ENCODE data around the gene SUOX.
A peak's percentile ranks its signal among the peaks of the same experiment; 100 is the strongest.
"Not testable (repeated sequence)": the region's sequence is repeated elsewhere in the genome, so short reads cannot be mapped to it uniquely, and the experiment has no call there.

SUOX gene

DNA sequence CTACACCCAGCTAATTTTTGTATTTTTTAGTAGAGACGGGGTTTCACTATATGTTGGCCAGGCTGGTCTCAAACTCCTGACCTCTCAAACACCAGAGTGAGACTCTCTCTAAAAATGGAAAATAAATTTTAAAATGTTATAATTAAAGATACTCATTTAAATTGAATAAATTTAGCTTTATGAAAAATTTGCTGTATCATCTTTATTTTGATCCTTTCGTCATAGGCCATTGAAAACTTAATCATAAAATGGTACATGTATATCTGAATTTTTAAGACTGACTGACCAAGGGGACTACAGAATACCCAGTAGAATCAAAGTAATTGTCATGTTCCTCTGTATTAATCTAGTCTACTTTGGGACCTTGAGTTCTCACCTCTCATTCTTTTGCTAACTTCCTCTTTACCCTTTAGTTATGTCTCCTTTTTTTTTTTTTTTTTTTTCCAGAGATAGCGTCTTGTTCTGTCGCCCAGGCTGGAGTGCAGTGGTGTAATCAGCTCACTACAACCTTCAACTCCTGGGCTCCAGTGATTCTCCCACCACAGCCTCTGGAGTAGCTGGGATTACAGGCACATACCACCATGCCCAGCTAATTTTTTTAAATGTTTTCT is 13.7 kb upstream of the SUOX start:
- no peak for DNase-seq (ENCODE audit: low read depth in 2 of 2)

DNA sequence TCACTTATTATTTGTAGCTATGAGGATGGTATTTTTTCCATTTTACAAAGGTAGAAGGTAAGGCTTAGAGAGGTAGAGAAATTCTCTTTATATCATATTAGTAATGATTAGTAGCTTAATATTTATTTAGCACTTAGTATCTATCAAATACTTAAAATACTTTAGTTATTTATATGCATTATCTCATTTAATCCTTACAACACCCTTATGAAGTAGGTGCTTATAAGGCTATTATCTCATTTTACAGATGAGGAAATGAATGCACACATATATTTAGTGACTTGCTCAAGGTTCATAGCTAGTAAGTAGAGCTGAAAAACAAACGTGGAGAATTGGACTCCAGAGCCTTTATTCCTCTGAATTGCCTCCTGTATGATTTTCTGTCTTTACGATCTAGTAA is 12.2 kb upstream of the SUOX start:
- no peak for DNase-seq (ENCODE audit: low read depth in 2 of 2)

DNA sequence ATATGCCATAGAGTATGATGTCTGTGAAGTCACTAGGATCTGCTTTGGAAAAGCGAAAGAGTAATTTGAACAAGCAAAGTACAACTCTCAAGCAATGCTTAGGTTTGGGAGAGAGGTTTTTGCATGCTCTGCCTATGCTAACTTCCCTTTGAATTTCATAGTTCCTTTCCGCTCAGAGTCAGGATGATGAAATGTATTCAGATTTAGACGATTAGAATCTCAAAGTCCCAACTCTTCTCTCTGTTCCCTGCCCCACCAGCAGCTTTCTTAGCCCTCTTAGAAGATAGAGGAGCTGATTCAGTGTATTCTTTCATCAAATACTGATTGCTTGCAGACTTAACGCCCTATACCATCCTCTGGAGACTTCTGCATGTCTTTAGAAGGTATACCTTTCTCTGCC is 11.7 kb upstream of the SUOX start:
- no peak for DNase-seq (ENCODE audit: low read depth in 2 of 2)

DNA sequence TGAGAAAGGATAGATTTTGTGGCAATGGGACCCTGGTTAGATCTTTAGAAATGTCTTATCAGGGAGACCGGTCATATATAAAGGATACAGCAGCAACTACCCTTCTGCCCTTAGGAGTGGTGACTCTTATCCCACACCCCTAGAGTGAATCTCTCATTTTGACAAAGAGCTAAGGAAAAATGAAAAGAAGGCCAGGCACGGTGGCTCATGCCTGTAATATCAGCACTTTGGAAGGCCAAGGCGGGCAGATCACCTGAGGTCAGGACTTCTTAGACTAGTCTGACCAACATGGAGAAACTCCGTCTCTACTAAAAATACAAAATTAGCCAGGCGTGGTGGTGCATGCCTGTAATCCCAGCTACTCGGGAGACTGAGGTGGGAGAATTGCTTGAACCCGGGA is 11.1 kb upstream of the SUOX start:
- not testable (repeated sequence) for DNase-seq (ENCODE audit: low read depth in 2 of 2)

DNA sequence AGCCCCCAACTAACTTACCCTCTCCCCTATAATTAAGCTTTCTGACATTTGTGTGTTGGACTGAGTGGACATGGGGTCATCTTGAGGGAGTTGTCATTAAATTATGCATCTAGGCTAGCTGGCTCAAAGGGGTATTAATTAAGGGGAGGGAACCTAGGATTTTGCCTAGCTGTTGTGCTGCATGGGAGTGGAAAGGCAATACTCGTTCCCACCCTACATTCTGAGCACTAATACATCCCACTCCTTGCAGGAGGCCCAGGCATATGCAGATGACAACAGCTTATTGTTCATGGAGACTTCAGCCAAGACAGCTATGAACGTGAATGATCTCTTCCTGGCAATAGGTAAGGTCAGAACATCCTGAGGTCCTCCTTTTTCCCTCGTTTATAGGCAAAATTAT is 6.0 kb upstream of the SUOX start:
- no peak for DNase-seq (ENCODE audit: low read depth in 2 of 2)

DNA sequence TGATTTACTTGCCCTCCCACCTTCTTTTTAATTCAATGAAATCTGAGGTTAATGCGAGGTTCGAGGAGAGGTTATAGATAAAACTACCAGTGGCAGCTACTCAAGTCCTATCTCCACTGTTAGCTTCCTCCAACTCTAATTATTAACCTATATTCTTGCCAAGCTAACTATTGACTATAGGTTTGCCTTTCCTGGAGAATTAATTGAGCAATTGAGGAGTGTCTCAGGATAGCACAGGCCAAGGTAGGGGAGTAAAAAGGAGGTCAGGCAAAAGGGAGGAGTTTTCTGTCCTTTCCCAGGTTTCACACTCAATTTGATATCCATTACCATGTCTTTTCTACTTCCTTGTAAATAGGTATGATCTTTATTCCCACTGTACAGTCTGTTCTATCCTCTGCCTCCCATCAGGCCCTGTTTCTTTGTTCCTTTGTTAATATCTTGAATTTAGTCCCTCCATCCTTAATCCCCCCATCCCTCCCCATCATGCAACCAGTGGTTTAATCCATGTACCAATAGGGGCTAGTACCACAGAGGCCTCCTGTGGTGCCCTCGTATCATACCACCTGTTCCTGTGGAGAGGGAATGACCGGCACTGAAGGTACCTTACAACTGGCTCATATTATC is 3.7 kb upstream of the SUOX start:
- no peak for DNase-seq (ENCODE audit: low read depth in 2 of 2)

DNA sequence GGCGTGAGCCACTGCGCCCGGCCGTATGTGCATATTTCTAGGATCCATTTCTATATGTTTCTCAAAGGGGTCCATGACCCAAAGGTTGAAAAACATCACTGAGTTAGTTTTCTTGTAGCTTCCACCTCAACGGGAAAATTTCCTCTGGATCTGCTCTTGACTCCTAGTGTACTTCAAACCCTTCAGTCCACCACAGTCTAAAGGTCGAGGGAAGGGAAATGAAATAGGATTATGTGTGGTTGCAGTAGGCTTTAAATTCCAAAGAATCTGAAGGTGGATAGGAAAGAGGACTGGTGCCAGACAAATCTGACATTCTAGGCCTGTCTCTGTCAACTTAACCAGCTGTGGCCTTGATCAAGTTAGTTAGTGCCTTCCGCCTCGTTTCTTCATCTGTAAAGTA is 1.7 kb upstream of the SUOX start:
- no peak for DNase-seq (ENCODE audit: low read depth in 2 of 2)

- DNase-seq (ENCODE audit: low read depth in 2 of 2), result peak; percentile 43 to 53
Measured at GRCh38 chr12:55996201-55996714, 818 bp upstream of the SUOX start.

DNA sequence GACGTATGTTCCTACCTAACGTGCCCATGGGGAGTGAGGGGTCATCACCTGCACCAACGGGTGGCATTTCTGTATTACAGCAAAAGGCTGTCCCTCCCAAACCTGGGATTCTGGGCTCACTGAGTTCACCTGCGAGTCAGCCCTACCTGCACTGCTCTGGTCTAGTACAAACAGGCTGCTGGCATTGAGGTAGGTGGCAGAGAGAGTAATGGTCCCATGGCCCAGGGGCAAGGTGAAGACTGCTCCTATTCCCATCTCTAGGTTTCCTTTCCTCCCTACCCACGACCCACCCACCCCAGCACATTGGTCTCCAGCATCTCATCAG is 421 bp downstream of the SUOX start:
- DNase-seq (ENCODE audit: low read depth in 2 of 2), result no peak

GRCh38 chr12:55999522-55999921 is 2.4 kb downstream of the SUOX start:
- not testable (repeated sequence) for DNase-seq (ENCODE audit: low read depth in 2 of 2)

DNA sequence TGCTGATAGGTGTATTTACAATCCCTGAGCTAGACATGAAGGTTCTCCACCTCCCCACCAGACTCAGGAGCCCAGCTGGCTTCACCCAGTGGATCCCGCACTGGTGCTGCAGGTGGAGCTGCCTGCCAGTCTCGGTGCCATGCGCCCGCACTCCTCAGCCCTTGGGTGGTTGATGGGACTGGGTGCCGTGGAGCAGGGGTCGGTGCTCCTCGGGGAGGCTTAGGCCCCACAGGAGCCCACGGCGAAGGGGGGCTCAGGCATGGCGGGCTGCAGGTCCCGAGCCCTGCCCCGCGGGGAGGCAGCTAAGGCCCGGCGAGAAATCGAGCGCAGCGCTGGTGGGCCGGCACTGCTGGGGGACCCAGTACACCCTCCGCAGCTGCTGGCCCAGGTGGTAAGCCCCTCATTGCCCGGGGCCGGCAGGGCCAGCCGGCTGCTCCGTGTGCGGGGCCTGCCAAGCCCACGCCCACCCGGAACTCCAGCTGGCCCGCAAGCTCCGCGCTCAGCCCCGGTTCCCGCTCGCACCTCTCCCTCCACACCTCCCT is 3.0 kb downstream of the SUOX start:
- not testable (repeated sequence) for DNase-seq (ENCODE audit: low read depth in 2 of 2)

- no peak for DNase-seq (ENCODE audit: low read depth in 2 of 2)
Measured at GRCh38 chr12:56001487-56002100, 4.5 kb downstream of the SUOX start.

GRCh38 chr12:56003376-56003775 is 6.3 kb downstream of the SUOX start:
- not testable (repeated sequence) for DNase-seq (ENCODE audit: low read depth in 2 of 2)

- DNase-seq (ENCODE audit: low read depth in 2 of 2), result no peak
Measured at GRCh38 chr12:56004211-56004610, 7.1 kb downstream of the SUOX start.

- DNase-seq (ENCODE audit: low read depth in 2 of 2), result peak; percentile 42 to 48
Measured at GRCh38 chr12:56007564-56008559, 10.8 kb downstream of the SUOX start.

DNA sequence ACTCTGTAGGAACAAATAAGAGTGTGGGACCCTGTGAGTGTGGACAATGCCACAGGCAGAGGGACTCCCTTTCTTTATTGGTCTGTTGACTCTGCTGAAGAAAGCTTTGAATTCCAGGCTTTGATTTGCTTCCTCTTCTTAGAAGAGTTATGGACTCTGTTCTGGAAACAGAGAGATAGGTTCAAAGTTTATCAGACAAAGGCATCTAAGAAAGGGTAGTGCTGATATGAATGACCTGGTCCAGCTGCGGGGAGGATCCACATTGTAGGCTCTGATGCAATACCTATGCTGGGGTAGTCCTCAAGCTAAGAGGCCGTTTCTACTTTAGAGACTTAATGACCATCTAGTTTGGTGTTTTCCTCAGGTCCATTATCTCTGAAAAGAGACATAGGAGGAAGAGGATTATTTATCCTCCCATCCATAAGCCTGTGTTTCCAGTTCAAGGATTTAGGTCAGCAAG is 13.1 kb downstream of the SUOX start:
- DNase-seq (ENCODE audit: low read depth in 2 of 2), result no peak

DNA sequence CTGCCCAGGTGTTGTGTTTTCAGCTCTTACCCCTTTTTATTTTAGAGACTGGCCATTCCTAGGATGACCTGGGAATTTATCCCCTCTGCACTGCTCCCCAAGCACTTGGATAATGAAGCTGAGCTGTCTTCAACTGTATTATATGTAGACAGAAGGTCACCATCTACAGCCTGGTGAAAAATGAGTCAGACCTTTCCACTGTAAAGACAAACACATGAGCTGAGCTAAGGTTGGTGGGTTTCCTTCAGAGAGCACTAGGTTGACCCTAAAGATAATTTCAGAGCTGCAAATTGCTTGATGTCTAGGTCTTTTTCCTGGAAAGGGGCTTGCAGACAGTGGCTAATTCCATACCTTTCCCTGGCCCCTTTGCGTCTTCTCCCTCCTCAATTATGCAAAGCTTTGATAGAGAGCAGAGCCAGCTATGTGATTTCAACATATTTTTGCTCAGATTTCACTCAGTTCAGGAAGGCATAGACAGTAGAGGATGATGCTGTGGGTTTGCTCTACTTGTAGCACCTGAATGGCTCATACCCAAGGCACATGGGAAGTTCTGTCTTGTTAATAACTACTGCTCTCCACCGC is 14.5 kb downstream of the SUOX start:
- no peak for DNase-seq (ENCODE audit: low read depth in 2 of 2)

DNA sequence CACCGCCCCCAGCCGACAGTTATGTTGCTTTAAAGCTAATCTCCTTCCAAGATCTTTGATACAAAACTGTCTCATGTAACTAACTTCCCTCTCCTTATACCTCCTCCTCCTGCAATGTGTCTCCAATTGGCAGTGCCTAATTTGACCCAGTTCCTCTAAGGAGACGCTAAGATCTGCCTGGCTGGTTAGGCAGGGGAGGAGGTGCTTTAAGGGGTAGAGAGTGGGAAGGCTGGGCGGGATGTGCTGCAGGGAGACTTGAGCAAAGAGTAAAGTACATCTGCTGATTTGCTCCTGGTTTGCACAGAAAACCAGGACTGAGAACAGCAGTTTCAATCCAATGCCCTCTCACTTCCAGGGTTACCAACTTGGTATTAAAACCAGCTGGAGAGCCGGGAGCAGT is 16.4 kb downstream of the SUOX start:
- DNase-seq (ENCODE audit: low read depth in 2 of 2), result no peak

DNA sequence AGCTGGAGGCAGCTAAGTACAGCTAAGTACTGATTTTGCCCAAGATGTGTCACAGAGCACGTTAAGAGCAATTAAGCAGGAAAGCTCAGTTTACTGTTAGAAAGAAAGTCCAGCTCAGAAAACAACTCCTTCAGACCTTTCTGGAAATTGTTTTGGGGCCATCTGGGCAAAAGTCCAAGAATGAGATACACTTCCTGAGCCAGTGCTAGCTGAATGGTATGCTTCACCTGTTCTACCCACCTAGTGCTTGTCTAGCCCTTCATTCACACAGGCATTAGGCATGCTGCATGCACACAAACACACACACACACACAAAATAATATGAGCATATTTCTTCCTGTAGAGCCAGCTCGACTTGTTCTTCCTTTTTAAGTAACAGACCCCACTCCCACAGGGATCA is 17.1 kb downstream of the SUOX start:
- DNase-seq (ENCODE audit: low read depth in 2 of 2), result no peak

GRCh38 chr12:56017181-56017580 is 20.1 kb downstream of the SUOX start:
- no peak for DNase-seq (ENCODE audit: low read depth in 2 of 2)

DNA sequence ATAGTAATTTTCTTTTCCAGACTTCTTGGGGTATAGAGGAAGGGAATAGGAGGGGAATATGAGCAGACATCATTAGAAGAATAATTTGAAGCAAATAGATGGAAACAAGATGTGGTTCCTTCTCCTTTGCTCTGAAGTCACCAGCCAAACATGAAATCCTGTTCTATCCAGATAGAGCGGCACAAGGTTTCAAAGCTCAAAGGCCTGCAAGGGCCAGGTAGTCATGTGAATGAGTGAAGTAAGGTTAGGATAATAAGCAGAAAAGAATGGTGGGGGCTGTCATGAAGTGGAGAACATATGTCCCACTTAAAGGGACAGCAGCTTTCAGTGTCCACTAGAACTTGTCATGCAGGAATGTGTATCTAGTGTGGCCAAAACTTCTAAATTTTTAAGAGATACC is 21.3 kb downstream of the SUOX start:
- DNase-seq (ENCODE audit: low read depth in 2 of 2), result no peak

Measured in activated CD8-positive, alpha-beta memory T cell treated with anti-CD3 and anti-CD28 coated beads for 4 hours (primary cell).